CD4-positive, alpha-beta T cell treated with Interleukin-15 for 1 hour (primary cell): Measurements from ENCODE around the gene TBXA2R.
"Not testable (repeated sequence)": the region's sequence is repeated elsewhere in the genome, so short reads cannot be mapped to it uniquely, and the experiment has no call there.

ENCODE experiments used
- DNase-seq: peaks from one replicate; pipeline ENCODE4 v3.0.0-alpha.2; 2020

Gene TBXA2R

GRCh38 chr19:3638208-3639193, 31.8 kb upstream of the TBXA2R start:
- no peak for DNase-seq

GRCh38 chr19:3637621-3638020, 30.9 kb upstream of the TBXA2R start:
- DNase-seq = no peak

- DNase-seq = no peak
These were observed 30.3 kb upstream of the TBXA2R start for GRCh38 chr19:3636962-3637361.

- no peak for DNase-seq
These were observed 29.8 kb upstream of the TBXA2R start for GRCh38 chr19:3636506-3636905.

- no peak for DNase-seq
These were observed 27.9 kb upstream of the TBXA2R start for GRCh38 chr19:3634496-3635045.

- DNase-seq = no peak
These were observed 26.9 kb upstream of the TBXA2R start for GRCh38 chr19:3633559-3633988.

- no peak for DNase-seq
These were observed 26.3 kb upstream of the TBXA2R start for GRCh38 chr19:3632739-3633558.

- no peak for DNase-seq
These were observed 25.4 kb upstream of the TBXA2R start for GRCh38 chr19:3632098-3632497.

- no peak for DNase-seq
These were observed 24.6 kb upstream of the TBXA2R start for GRCh38 chr19:3631053-3631861.

GRCh38 chr19:3628766-3629165, 22.1 kb upstream of the TBXA2R start:
- DNase-seq = not testable (repeated sequence)

- no peak for DNase-seq
These were observed 20.7 kb upstream of the TBXA2R start for GRCh38 chr19:3627351-3627723.

GRCh38 chr19:3626473-3627350, 20.0 kb upstream of the TBXA2R start, which contains the start of gene CACTIN:
Gene CACTIN, minus strand, starts transcription at chr19:3626790. Its CDS starts 28 bp downstream, at chr19:3626762.
- peak; percentile 98 for DNase-seq

GRCh38 chr19:3625996-3626472, 19.4 kb upstream of the TBXA2R start:
- DNase-seq = no peak

GRCh38 chr19:3623716-3624115, 17.0 kb upstream of the TBXA2R start:
- DNase-seq = no peak

- DNase-seq = no peak
These were observed 15.5 kb upstream of the TBXA2R start for GRCh38 chr19:3622224-3622623.

GRCh38 chr19:3621689-3622088, 15.0 kb upstream of the TBXA2R start:
- DNase-seq = no peak

GRCh38 chr19:3620817-3621547, 14.3 kb upstream of the TBXA2R start:
- no peak for DNase-seq

GRCh38 chr19:3620145-3620816, 13.6 kb upstream of the TBXA2R start:
- DNase-seq = no peak

GRCh38 chr19:3619631-3620012, 12.9 kb upstream of the TBXA2R start:
- no peak for DNase-seq
